NCI-H446 (cell line): ENCODE results near the gene NPAS1.
"Not testable (repeated sequence)": the region's sequence is repeated elsewhere in the genome, so short reads cannot be mapped to it uniquely, and the experiment has no call there.

Source experiments
- DNase-seq, 2 experiments: peaks; one replicate each; lab custom pipeline; 2025; lab: John Stamatoyannopoulos, UW

NPAS1 gene

GRCh38 chr19:46990991-46991676 is 28.5 kb upstream of the NPAS1 start:
- peak; percentile 48 to 77 for DNase-seq

- no peak for DNase-seq
Measured at GRCh38 chr19:46992699-46993535, 26.7 kb upstream of the NPAS1 start.

- no peak for DNase-seq
Measured at GRCh38 chr19:46993622-46994021, 26.0 kb upstream of the NPAS1 start.

GRCh38 chr19:46994141-46994686 is 25.4 kb upstream of the NPAS1 start:
- no peak for DNase-seq

- no peak for DNase-seq
Measured at GRCh38 chr19:46995492-46995891, 24.1 kb upstream of the NPAS1 start.

GRCh38 chr19:46998445-46999125 is 21.1 kb upstream of the NPAS1 start:
- no peak for DNase-seq

- DNase-seq: no peak
Measured at GRCh38 chr19:46999377-46999776, 20.3 kb upstream of the NPAS1 start.

- DNase-seq: no peak
Measured at GRCh38 chr19:46999878-47000277, 19.8 kb upstream of the NPAS1 start.

- no peak for DNase-seq
Measured at GRCh38 chr19:47000373-47000772, 19.3 kb upstream of the NPAS1 start.

- no peak for DNase-seq
Measured at GRCh38 chr19:47001584-47001983, 18.1 kb upstream of the NPAS1 start.

GRCh38 chr19:47002106-47002766 is 17.4 kb upstream of the NPAS1 start:
- no peak for DNase-seq

GRCh38 chr19:47002853-47003610 is 16.6 kb upstream of the NPAS1 start:
- DNase-seq: no peak

GRCh38 chr19:47003611-47004465 is 15.8 kb upstream of the NPAS1 start:
- no peak for DNase-seq

GRCh38 chr19:47005164-47005641 is 14.4 kb upstream of the NPAS1 start:
- DNase-seq: no peak

GRCh38 chr19:47005873-47006272 is 13.8 kb upstream of the NPAS1 start:
- DNase-seq: peak in 1 of 2 experiments; percentile 25

GRCh38 chr19:47006496-47006895 is 13.1 kb upstream of the NPAS1 start:
- DNase-seq: no peak

GRCh38 chr19:47010549-47010948 is 9.1 kb upstream of the NPAS1 start:
- not testable (repeated sequence) for DNase-seq

- DNase-seq: no peak
Measured at GRCh38 chr19:47012617-47013016, 7.0 kb upstream of the NPAS1 start.

GRCh38 chr19:47013041-47013517 is 6.6 kb upstream of the NPAS1 start:
- DNase-seq: peak; percentile 72 to 84

- DNase-seq: no peak
Measured at GRCh38 chr19:47018923-47019322, 714 bp upstream of the NPAS1 start.
